HEK293T (cell line): ENCODE data around the gene EPSTI1.

Experiments used
- ARNT ChIP-seq: fragments of 450-650 bp; IDR thresholded peaks from 2 replicates; pipeline ENCODE4 v1.6.1; 2017; ENCODE audit warnings: mild to moderate bottlenecking
- BHLHE40 ChIP-seq: fragments of 450-650 bp; IDR thresholded peaks from 2 replicates; pipeline ENCODE4 v1.6.1; 2016; ENCODE audit warnings: mild to moderate bottlenecking, moderate library complexity, borderline replicate concordance
- FOXM1 ChIP-seq: fragments of 450-650 bp; IDR thresholded peaks from 2 replicates; pipeline ENCODE4 v1.6.1; 2017; ENCODE audit warnings: mild to moderate bottlenecking, borderline replicate concordance
- HDGF ChIP-seq: fragments of 450-650 bp; IDR thresholded peaks from 2 replicates; pipeline ENCODE4 v1.6.1; 2017; ENCODE audit warnings: antibody characterized with exemption, borderline replicate concordance
- NFRKB ChIP-seq: fragments of 450-650 bp; IDR thresholded peaks from 2 replicates; pipeline ENCODE4 v1.6.1; 2016; ENCODE audit warnings: mild to moderate bottlenecking, moderate library complexity
- SP1 ChIP-seq: fragments of 450-650 bp; IDR thresholded peaks from 2 replicates; pipeline ENCODE4 v1.6.1; 2017
- SUZ12 ChIP-seq: fragments of 450-650 bp; IDR thresholded peaks from 2 replicates; pipeline ENCODE4 v1.6.1; 2016; ENCODE audit warnings: mild to moderate bottlenecking
- TARDBP ChIP-seq: fragments of 450-650 bp; IDR thresholded peaks from 2 replicates; pipeline ENCODE4 v1.6.1; 2016
- ZNF384 ChIP-seq: fragments of 450-650 bp; IDR thresholded peaks from 2 replicates; pipeline ENCODE4 v1.6.1; 2016
- TF ChIP-seq, protein P1 (sequence below): fragments of 450-650 bp; IDR thresholded peaks from 2 replicates; pipeline ENCODE4 v1.6.1; 2016

DNA sequence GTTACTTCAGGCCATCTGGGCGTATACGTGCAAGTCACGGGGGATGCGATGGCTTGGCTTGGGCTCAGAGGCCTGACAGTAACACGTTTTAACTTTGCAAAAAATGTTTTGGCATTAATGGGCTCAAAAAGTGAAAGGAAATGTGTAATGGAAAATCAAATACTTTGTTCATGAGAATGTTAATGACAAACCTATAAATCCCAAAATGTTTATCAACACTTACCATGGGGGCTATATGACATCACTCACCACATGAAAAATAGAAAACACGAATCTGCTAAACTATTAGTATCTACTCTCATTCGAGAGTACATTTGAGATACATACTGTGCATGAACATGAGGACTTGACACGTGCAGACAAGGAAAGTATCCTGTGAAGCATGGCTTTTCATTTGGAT, 119.0 kb downstream of the EPSTI1 start:
- TF ChIP-seq, protein P1, sequence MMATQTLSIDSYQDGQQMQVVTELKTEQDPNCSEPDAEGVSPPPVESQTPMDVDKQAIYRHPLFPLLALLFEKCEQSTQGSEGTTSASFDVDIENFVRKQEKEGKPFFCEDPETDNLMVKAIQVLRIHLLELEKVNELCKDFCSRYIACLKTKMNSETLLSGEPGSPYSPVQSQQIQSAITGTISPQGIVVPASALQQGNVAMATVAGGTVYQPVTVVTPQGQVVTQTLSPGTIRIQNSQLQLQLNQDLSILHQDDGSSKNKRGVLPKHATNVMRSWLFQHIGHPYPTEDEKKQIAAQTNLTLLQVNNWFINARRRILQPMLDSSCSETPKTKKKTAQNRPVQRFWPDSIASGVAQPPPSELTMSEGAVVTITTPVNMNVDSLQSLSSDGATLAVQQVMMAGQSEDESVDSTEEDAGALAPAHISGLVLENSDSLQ, result no peak
- TF ChIP-seq FOXM1 (no peak), SP1 (no peak), BHLHE40 (no peak), NFRKB (no peak), TARDBP (no peak), HDGF (no peak), ARNT (no peak), SUZ12 (no peak), ZNF384 (no peak)
